COR-L47 (cell line): ENCODE data around the gene UTRN.

Experiments used
- DNase-seq: peaks from one replicate; lab custom pipeline; 2025; lab: John Stamatoyannopoulos, UW

The UTRN gene

DNA sequence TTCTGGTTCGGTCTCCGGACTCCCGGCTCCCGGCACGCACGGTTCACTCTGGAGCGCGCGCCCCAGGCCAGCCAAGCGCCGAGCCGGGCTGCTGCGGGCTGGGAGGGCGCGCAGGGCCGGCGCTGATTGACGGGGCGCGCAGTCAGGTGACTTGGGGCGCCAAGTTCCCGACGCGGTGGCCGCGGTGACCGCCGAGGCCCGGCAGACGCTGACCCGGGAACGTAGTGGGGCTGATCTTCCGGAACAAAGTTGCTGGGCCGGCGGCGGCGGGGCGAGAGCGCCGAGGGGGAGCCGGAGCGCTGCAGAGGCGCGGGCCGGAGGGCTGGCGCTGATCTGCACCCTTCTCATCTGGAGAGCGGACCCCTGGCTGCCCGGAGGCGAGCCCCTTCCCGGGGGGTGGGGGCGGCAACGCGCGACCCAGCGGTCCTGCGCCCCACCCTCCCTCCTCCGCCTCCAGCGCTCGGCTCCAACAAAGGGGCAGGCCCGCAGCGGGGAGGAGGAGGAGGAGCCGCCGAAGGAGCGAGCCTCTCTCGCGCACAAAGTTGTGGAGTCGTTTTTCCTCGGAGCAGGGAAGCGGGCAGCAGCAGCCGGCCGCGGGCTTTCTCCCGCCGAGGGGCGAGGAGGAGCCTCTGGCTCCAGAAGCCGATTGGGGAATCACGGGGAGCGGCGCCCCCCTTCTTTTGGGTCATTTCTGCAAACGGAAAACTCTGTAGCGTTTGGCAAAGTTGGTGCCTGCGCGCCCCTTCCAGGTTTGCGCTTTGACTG lies at the start of gene UTRN:
UTRN (plus strand) TSS at position 553 of the 765 bp plus-strand sequence. CDS start 6,494 bp downstream, outside the sequence.
- DNase-seq = no peak

DNA sequence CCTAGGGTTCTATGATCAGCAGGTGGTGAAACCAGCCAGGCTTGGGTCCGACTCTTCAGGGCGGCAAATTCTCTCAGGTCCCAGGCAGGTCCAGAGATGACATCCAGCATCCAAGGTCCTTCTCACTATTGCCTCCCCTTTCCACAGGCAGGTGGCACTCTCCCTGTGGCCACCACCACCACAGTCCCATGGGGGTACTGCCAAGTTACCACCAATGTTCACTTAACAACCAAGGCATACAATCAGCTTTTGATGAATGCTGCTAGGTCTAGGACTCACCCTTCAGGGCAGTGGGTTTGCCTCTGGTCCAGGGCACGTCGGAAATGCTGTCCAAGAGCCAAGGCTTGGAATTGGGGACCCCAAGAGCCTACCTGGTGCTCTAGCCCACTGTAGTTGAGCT lies 40.4 kb upstream of the UTRN start:
- no peak for DNase-seq

DNA sequence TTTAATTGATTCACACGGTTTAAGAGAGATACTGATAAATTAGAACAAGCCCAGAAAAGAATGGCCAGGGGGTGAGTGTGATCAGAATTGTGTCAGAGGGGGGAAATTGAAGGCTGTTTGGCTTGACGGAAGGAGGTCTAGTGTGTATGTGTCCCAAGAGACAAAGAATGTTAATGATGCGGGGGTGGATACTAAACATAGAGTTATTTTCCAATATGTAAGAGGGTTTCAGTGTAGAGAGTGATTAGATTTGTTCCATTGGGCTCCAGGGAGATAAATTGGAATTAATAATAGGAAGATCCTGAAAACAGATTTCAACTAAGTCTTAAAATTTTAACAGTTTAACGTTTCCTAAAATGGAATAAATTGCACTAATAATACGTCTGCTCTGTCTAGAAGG lies 38.1 kb upstream of the UTRN start:
- DNase-seq = no peak

DNA sequence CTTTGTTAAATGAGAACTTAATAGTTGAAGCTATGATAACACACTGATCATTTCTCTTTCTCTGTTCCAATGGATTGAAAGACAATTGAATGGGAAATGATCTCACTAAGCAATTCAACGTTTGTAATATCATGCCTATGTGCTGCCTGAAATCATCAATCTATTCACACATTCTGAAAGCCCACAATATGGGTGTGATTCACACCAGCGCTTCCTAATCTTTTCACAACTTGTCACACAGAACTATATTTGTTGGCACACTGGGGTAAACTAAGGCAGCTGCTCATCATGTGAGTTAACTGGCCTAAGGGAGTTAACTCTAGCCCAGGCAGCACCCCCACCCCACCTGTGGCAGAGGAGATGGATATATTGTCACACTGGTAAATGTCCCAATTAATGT lies 37.1 kb upstream of the UTRN start:
- DNase-seq = no peak

DNA sequence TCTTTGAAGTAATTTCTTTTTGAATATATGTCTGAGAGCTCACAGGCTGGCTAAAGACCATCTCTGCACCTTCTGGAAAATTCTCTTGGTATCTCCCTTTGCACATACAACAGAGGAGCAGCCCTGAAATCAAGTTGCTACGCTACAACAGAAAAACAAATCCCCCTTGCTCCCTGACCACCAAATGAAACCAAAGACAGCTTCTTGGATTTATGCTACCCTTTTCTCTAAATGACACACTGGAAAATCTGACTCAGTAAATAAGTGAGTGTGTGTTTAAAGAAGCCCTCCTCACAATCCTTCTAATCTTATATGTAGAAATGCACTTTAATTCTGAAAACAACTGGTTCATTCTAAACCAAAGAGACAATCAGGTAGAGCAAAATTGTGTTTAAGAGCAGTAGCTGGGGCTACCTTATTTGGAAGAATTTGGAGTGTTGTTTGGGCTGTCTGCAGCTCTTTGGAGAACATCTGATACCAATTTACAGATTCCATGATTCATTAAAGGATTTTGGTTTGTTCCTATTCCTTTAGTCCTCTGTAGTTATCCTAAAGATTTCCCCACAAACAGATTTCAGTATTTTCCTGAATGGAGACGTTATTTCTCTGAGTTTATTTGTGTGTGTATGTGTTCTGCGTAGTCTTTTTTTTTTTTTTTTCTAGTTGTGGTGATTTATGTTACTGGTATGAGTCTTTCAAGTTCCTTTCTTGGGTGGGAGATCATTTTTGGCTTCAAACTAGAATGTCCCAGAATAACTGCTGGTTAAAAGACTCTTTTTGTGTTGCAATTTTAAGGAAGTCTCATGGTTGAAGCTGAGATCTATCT lies 36.4 kb upstream of the UTRN start:
- no peak for DNase-seq

DNA sequence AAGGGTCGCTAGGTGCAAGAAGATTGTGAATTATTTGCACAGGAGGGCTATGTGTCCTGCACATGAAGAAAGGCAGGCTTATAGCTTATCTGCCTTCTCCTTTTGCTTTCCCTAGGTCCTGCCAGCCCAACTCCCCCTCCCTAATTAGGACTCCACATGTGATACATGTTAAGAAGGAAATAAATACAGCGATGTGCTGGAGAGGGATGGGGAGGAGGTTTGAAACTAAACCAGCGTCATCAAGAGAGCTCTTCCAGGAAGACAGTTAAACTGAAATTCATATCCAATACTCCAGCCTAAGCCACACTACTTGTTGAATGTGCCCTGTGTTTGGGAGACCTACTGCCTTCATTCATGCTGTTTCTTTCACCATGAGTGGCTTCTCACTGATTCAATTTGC lies 34.9 kb upstream of the UTRN start:
- no peak for DNase-seq

DNA sequence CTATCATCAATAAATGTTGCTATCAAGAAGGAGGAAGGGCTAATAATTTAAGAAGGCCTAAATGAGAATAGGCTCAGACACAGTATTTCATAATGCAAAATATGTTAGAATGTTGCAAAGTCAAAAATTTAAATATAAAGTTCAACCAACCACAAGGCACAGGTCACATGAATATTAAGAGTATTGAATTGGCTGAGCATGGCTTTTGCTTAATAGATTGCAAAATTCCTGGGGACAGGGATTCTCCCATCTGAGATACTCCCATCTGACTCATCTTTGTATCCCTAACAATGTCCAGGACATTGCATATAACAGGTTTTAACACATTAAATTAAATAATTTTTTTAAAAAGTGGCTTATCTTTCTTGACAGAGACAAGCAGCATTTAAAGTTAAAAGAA lies 32.9 kb upstream of the UTRN start:
- no peak for DNase-seq

DNA sequence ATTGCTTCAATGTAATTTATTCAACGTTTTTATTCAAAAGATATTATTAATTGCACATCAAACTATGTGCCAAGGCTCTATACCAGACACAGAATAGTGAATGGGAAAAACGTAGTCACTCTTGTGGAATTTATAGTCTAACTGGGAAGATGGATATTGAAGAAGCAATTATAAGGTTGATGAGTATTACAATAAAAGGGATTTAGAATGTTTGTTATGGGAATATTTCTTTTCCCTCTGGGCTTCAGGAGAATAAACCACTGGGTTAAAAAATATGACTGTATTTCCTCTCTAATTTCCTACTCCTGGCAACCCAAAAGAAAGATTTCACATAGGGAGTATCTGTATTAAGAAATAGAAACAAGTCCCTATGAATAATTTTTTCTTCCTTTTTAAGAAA lies 25.1 kb upstream of the UTRN start:
- DNase-seq = no peak

DNA sequence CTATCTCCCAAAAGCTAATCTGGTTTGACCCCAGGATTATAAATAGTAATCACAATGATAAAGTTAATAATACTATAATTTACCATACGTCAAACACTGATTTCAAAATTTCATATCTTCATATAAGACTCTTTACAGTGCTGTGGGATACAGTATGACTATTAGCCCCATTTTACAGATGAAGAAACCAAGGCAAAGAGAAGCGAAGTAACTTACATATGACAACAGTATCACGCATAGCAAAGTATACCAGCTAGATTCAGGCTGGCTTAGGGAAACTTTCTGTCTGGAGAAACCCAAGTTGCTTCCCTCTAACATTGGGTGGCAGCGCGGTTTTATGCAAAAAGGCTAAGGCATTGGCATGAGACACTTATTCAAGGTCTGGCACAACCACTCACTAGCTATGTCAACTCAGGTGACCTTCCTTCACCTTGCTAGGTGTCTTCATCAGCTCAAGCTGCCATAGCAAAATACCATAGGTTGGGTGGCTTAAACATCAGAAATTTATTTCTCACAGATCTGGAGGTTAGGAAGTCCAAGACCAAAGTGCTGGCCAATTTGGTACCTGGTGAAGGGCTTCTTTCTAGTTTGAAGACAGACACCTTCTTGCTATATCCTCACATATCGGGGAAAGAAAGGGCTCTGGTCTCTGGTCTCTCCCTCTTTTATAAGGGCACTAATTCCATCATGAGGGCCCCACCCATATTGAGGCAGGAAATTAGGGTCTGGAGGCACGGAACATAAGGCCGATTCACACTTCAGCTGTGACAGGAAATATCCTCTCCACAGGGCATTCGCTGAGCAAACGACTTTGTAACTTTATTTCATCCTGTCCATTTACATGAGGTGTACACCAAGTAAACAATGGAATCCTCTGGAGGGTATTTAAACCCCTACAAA lies 22.4 kb upstream of the UTRN start:
- no peak for DNase-seq

DNA sequence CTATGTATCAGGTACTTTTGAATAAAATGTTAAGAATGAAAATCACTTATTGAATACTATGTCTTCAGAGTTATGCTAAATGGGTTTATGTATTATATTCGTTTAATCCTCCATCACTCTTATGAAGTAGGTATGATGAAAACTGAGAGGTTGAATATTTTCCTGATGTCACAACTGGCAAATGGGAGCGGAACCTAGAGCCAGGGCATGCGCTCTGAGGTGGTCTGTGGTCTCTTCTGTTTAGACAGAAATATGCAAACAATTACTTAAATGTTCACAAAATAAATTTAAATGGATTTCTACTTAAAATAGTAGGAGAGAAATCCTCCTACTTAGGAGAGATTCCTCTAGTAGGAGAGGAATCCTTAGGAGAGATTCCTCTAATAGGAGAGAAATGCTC lies 21.3 kb upstream of the UTRN start:
- no peak for DNase-seq

DNA sequence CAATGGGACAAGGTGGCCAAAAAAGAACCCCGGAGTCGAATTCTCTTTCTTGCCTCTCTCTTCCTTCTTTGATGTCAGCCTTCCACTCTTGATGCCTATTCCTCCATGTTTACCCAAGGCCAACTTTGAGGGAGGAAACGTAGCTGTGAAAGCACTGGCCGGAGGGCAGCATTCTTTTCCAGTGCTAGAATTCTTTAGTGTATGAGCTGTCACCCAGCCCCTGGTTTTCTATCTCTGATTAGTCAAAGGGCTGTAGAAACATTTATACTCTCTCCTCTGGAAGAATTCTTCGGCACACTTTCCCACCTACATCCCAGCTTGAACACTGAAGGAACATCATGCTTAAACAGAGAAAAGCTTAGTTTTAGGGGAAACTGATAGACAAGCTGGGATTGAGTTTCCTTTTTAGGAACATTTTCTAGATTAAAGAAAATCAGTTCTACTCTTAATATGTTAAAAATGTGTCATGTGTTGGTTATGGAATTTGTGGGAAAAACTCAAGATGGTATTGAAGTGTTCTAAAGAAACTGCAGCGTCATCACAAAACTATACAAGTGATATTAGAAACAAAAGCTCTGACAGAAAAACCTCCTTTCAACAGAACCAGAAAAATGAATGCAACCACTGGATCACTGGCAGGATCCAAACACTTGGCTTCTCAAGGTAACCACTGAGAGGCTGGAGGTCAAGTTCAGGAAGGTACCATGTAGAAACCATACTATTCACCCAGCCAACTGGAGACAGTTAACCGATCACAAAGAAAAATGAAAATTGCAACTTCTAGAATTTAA lies 20.7 kb upstream of the UTRN start:
- DNase-seq = no peak

DNA sequence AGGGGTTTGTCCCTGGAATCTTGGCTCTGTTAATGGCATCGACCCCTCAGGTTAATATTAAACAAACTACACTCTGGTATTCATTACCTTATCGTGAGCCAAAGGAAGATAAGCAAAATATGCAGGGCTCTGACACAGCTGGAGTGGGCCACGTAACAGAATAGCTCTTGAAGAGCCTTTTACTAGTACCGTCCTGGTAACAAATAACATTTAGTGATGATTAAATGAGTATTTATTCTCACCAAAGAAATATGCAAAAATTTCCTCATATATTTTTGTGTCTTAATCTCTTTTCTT lies 20.1 kb upstream of the UTRN start:
- DNase-seq = no peak

DNA sequence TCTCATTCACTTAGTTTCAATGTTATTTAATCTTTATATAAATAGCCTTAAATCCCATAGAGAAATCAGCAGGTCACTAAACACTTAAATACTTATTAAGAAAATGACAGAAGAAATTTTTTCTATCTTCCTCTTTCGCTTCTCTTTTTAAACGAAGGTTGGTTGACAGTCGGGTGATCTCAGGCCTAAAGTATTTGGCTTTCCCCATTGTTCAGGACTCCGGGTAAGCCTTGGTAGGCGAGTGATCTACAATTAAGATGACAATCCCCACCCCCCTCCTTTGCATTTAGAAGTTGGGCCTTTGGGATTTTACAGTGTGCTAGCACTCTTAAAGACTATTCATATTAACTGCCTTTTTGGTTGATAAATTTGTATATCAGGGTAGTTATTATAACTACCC lies 19.7 kb upstream of the UTRN start:
- DNase-seq = no peak

DNA sequence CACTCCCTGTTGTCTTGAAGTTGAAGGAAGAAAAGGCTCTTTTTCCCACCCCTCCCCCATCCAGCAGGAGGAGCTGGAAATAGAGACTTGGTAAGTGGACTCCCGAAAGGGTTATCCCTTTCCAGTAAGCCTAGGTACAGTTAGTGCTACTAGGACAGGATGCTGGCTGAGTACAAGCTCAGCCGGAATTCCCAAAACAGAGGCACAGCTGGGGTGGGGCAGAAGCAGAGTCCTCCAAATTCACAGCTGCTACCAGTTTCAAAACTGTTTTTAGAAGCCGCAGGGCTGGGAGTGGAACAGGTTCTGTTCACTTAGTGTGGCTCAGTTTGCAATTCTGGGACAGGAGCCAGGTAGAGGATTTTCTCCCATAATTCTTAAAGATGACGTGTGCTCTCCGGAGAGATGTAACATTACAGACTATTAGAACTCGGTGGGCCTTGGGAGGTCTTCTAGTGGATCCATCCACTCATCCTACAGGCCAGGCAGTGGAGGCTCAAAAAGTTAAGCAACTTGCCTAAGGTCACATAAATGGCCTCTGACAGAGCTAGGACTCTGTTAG lies 19.0 kb upstream of the UTRN start:
- no peak for DNase-seq

DNA sequence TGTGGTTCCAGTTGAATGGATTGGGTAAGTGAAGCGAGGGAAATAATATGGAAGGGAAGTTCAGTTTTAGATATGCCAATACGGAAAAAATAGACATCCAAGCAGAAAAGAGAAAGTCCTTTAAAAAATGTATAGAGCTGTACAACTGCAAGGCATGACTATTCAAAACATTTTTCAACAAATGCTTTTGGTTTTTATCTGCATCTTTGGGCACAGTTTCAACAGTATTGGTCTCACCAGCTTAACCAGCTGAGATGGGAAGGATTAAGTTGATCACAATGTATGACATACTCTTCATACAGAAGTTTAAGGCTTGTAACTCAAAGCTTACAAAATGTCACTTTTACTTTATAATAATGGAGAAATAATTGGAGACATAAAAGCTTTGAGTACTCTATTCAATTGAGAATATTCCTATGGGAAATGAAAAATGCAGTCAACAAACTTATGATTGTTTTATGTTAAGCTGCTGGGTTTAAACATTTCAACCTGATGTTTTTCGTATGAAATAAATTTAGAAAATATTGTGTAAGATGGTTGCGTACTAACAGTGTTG lies 16.3 kb upstream of the UTRN start:
- no peak for DNase-seq

DNA sequence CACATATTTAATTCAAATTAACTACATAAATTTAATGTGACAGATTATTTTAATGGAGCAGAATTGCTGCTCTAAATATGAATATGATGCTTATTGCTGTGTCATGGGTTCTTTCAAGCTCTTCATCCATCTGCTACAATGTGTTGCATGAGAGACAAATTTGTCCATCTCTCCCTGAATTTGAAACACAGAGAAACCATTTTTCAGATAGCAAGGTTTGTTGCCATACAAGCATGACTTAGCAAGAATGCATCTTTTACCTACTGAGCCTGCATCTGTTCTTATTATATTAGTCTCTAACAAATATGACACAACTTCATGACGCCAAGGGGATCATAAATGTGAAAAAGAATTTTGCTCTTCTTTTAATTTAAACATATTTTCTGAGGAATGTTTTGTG lies 8.0 kb upstream of the UTRN start:
- DNase-seq = no peak

DNA sequence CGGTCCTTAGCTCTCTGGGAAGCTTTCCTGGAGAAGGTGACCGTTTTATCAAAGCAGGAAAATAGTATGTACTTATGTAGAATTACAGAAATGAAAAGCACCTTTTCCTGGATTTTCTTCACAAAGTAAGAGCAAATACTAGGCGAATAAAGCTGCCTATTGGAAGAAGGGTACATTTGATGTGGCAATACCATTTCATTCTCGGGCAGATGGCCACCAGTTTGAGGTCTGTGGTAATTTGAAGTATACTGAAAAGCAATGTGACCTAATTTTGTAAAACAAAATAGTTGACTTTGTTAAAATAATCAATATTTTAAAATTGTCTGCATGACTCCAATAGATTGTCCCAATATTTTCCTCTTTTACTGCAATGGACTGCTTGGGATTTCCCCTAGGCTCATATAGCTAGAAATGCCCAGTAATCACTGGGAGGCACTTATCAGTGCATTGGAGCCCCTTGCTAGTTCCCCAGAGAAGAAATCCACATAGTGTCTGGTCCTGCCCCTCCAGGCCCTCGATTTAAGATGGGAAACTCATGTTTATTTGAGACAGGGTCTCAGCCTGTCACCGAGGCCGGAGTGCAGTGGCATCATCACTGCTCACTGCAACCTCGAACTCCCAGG lies 7.4 kb upstream of the UTRN start:
- DNase-seq = no peak

DNA sequence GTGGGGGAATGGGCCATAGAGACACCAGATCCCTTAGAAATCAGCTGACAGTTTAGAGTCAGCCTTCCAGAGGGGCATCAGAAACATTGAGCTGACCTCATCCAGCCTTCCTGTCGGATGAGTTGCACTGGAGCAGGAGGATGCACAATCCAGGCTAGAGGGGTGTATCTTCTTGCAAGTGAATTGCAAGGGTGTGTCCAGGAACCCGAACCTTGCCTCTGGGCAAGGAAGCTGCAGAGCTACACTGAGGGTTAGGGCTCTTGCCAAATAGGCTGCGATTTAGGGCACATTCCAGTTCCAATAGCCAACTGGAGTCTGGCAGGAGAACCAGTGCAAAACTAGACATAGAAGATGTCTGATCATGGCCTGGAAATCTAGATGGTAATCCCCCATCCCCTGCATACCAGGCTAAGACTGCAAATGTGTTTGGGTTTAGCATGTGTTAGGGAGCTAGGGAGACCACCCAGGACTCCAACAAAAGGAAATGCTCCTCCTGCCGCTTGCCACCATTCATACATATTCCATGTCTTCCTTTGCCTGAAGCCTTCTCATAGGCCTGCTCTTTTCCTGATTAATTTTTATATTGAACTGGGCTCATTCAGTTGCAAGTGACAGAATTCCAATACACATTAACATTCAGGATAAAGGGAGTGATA lies 6.3 kb upstream of the UTRN start:
- no peak for DNase-seq

DNA sequence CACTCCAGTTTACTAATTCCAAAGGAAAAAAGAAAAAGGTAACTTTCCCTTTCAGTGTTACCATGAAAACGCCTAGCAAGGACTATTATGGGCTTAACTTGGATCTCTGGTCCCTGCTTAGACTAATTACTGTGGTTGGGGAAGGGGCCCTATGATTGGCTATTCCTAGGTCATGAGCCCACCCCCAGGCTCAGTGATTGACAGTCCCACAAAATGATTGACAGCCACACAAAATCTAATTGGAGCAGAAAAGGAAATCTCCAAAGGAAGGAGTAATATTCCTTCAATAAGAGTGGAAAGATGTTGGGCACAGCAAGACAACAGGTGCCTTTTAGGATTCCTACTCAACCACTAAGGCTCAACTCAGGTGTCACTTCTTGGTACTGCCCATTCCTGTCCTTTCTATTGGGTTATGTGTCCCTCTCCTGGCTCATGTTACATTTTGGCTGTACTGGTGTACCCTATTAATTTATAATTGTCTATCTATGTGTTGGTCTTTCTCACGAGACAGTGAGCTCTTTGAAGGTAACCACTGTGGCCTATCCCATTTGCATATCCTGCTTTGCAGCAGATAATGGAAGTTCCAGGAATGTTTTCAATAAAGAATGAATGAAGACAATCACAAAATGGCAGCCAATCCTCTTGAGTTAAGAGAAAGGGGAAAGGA lies 5.5 kb upstream of the UTRN start:
- no peak for DNase-seq
